GM12878 (cell line): ENCODE data around the gene MPPED1.

Experiments
- EP300 ChIP-seq, 2 experiments: fragments of 150-350 bp in 1 of 2; IDR thresholded peaks; 2 replicates each; pipeline ENCODE4 v1.6.1; 2011 to 2012; ENCODE audit warnings: low read depth in 2 of 2, low read length in 2 of 2, borderline replicate concordance in 1 of 2, improper control_type of control experiment in 1 of 2, inconsistent platforms in 1 of 2; ENCODE audit not compliant: control insufficient read depth in 1 of 2
- EZH2 ChIP-seq: IDR thresholded peaks from 2 replicates; pipeline ENCODE4 v1.6.1; 2012; ENCODE audit warnings: low read depth, mild to moderate bottlenecking, control low read depth, inconsistent platforms, low read length, borderline replicate concordance; ENCODE audit not compliant: control insufficient read depth
- FOS ChIP-seq: IDR thresholded peaks from 3 replicates; pipeline ENCODE4 v1.6.1; 2011; ENCODE audit warnings: borderline replicate concordance; ENCODE audit not compliant: insufficient read length; ENCODE audit errors: extremely low read depth
- JUND ChIP-seq: IDR thresholded peaks from 2 replicates; pipeline ENCODE4 v1.6.1; 2012; ENCODE audit warnings: low read depth, mild to moderate bottlenecking, low read length, improper control_type of control experiment, moderate library complexity
- POLR2AphosphoS5 ChIP-seq: IDR thresholded peaks from 2 replicates; pipeline ENCODE4 v1.6.1; 2011; ENCODE audit warnings: mild to moderate bottlenecking, low read length, inconsistent platforms
- SPI1 ChIP-seq: IDR thresholded peaks from 2 replicates; pipeline ENCODE4 v1.6.1; 2011; ENCODE audit warnings: low read depth, mild to moderate bottlenecking, low read length, moderate library complexity, borderline replicate concordance; ENCODE audit not compliant: insufficient read depth
- STAT1 ChIP-seq: fragments of 450-650 bp; conservative IDR thresholded peaks from 2 replicates; pipeline ENCODE4 v1.6.1; 2014; ENCODE audit warnings: antibody characterized with exemption, mild to moderate bottlenecking
- TBL1XR1 ChIP-seq: IDR thresholded peaks from 2 replicates; pipeline ENCODE4 v1.6.1; 2012; ENCODE audit warnings: low read depth, low read length, improper control_type of control experiment
- ZZZ3 ChIP-seq: IDR thresholded peaks from 2 replicates; pipeline ENCODE4 v1.6.1; 2011; ENCODE audit warnings: low read depth; ENCODE audit not compliant: control insufficient read depth, insufficient read length
- TF ChIP-seq, protein P1 (sequence below), 3 experiments: IDR thresholded peaks in 2 of 3; conservative IDR thresholded peaks in 1 of 3; 2 replicates each; pipeline ENCODE4 v1.5.1; 2011; ENCODE audit warnings: low read depth in 3 of 3, low read length in 3 of 3, mild to moderate bottlenecking in 3 of 3, control low read depth in 2 of 3, moderate library complexity in 2 of 3, inconsistent platforms in 1 of 3, mixed read lengths in 1 of 3; ENCODE audit not compliant: control insufficient read depth in 2 of 3, insufficient read depth in 1 of 3; ENCODE audit errors: extremely low read depth in 1 of 3
- TF ChIP-seq, protein P2 (sequence below): IDR thresholded peaks from 2 replicates; pipeline ENCODE4 v1.6.1; 2012; ENCODE audit warnings: low read depth, low read length, improper control_type of control experiment

DNA sequence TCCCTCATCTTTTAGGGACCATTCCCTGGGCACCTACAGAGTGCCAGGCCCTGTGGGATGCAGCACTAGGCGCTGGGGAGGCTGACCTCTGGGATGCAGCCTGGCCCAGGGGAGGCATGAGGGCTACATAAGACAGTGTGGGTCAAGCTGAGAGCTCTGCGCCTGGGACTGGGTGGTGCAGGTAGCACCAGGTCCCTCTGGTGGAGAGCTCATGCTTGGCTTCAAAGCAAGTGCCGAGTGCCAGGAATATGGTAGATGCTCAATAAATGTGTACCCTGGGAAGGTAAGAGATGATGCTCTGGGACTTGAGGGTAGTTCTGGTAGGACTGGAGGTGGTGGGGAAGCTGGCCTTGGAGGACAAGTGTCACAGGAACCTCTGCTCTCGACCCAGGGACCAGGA lies 2.0 kb upstream of the MPPED1 start:
- TF ChIP-seq FOS = no peak
- TF ChIP-seq EZH2 = no peak
- no peak for TF ChIP-seq ZZZ3
- TF ChIP-seq TBL1XR1 = no peak
- TF ChIP-seq, protein P1, sequence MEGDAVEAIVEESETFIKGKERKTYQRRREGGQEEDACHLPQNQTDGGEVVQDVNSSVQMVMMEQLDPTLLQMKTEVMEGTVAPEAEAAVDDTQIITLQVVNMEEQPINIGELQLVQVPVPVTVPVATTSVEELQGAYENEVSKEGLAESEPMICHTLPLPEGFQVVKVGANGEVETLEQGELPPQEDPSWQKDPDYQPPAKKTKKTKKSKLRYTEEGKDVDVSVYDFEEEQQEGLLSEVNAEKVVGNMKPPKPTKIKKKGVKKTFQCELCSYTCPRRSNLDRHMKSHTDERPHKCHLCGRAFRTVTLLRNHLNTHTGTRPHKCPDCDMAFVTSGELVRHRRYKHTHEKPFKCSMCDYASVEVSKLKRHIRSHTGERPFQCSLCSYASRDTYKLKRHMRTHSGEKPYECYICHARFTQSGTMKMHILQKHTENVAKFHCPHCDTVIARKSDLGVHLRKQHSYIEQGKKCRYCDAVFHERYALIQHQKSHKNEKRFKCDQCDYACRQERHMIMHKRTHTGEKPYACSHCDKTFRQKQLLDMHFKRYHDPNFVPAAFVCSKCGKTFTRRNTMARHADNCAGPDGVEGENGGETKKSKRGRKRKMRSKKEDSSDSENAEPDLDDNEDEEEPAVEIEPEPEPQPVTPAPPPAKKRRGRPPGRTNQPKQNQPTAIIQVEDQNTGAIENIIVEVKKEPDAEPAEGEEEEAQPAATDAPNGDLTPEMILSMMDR (IDR thresholded peaks at IDR 0.05 in 2 of 3, conservative IDR thresholded peaks at IDR 0.05 in 1 of 3; ENCODE audit: control insufficient read depth in 2 of 3, extremely low read depth in 1 of 3, insufficient read depth in 1 of 3, low read depth in 3 of 3, low read length in 3 of 3) = no peak
- no peak for TF ChIP-seq SPI1
- no peak for TF ChIP-seq EP300 (IDR thresholded peaks at IDR 0.05; ENCODE audit: borderline replicate concordance in 1 of 2, control insufficient read depth in 1 of 2, low read depth in 2 of 2, low read length in 2 of 2)
- TF ChIP-seq JUND = no peak
- TF ChIP-seq, protein P2, sequence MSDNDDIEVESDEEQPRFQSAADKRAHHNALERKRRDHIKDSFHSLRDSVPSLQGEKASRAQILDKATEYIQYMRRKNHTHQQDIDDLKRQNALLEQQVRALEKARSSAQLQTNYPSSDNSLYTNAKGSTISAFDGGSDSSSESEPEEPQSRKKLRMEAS = no peak
- TF ChIP-seq STAT1 = no peak
- TF ChIP-seq POLR2AphosphoS5 = no peak
